ENCODE data around the gene MDP1.

DNA sequence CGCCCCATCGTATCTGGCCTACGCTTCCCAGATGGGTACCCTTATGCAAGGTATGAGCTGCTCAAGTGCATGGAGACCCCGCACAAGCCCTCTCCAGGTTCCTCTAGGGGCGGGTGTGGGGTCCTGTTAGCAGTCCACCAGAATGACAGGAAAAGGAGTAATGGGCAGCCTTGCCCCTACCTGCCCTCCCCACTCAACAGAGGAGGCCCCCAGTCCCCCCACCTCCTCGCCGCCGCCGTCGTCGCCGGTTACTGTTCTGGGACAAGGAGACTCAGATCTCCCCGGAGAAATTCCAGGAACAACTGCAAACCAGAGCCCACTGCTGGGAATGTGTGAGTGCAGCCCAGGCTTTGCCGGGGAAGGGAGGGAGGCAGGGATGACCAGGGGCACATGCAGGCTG is 38.0 kb downstream of the MDP1 start:
- no peak for TF ChIP-seq ZNF274 (IDR thresholded peaks at IDR 0.05; ENCODE audit: low read depth, low read length)
- TF ChIP-seq SUZ12 (IDR thresholded peaks at IDR 0.05; ENCODE audit: extremely low read depth, insufficient read depth, insufficient read length) = no peak
- no peak for TF ChIP-seq YY1 (IDR thresholded peaks at IDR 0.05; ENCODE audit: insufficient read depth, insufficient read length)

Data from NT2/D1 (cell line).